ENCODE data around the gene PADI3. TPM values are rescaled to one million over a fixed set of nuclear protein-coding genes. Genes with fewer than 3 reads are reported as not detected.
A peak's percentile ranks its signal among the peaks of the same experiment; 100 is the strongest.

PADI3 gene
- total and polyA plus RNA-seq, 2 of the 4 experiments (the other 2 are of a cell fraction), result not detected

GRCh38 chr1:17237561-17237903, 11.4 kb upstream of the PADI3 start:
- Histone ChIP-seq H2BK20ac (ENCODE audit: low read depth, low read length) (no peak overlapping the region), H3K23ac (ENCODE audit: low read depth, low read length) (no peak overlapping the region), H4K5ac (ENCODE audit: low read depth, low read length) (no peak overlapping the region), H3K27ac (ENCODE audit: insufficient read depth, low read length) (no peak overlapping the region), H3K4ac (ENCODE audit: low read depth, low read length) (no peak overlapping the region), H3K27me3 (ENCODE audit: control insufficient read depth, insufficient read depth, low read length) (peaks cover 23% of the 10 kb centered on the region), H4K91ac (ENCODE audit: insufficient read depth, low read depth, low read length) (no peak overlapping the region), H3K18ac (ENCODE audit: low read depth, low read length) (no peak overlapping the region), H4K20me1 (ENCODE audit: insufficient read depth, low read length) (0 out of 2 replicates have a peak, but pooled peaks cover 6% of the 10 kb centered on the region), H2BK120ac (ENCODE audit: low read depth, low read length) (peak overlapping the region; percentile 57), H2AFZ (replicated peaks; ENCODE audit: low read length, poor library complexity) (peak overlapping the region; percentile 64), H3K9me3 (ENCODE audit: control insufficient read depth, insufficient read depth, low read length) (no peaks in the 10 kb centered on the region), H3K79me1 (ENCODE audit: low read depth in 1 of 2, low read length in 2 of 2) (no peaks in the 10 kb centered on the region), H2BK5ac (ENCODE audit: low read depth, low read length, poor library complexity, severe bottlenecking) (no peak overlapping the region), H3K56ac (ENCODE audit: extremely low read depth, insufficient read depth, low read length) (no peak overlapping the region), H3K4me3 (ENCODE audit: insufficient read depth, low read depth, low read length) (no peak overlapping the region), H3K14ac (replicated peaks; ENCODE audit: low read depth, low read length) (no peak overlapping the region), H3K4me1 (ENCODE audit: control insufficient read depth, insufficient read depth, low read length) (peaks cover 12% of the 10 kb centered on the region), H3K9ac (ENCODE audit: low read depth, low read length) (no peak overlapping the region), H2BK15ac (ENCODE audit: low read depth, low read length) (no peak overlapping the region), H4K8ac (ENCODE audit: low read depth in 2 of 2, low read length in 2 of 2) (no peak overlapping the region), H2AK9ac (replicated peaks; ENCODE audit: low read depth, low read length, poor library complexity) (no peak overlapping the region), H2AK5ac (ENCODE audit: low read depth, low read length) (0 out of 2 replicates have a peak overlapping the region, but pooled peaks have one; percentile 9), H3K4me2 (ENCODE audit: low read depth, low read length) (no peak overlapping the region), H3K9me1 (ENCODE audit: insufficient read depth, low read length) (peaks cover 9% of the 10 kb centered on the region), H3K36me3 (ENCODE audit: control insufficient read depth, insufficient read depth, low read length) (no peaks in the 10 kb centered on the region)
- intact Hi-C loops (cut with micrococcal nuclease), result loop anchor here (1.0 to 5.0 kb wide), 3 partner anchors 112 to 178 kb away; no protein-coding TSS in a partner anchor
- TF ChIP-seq FOS (IDR thresholded peaks at IDR 0.05; ENCODE audit: low read depth, low read length) (no peak), BHLHE40 (IDR thresholded peaks at IDR 0.05; ENCODE audit: low read depth, low read length) (no peak), CTCF (conservative IDR thresholded peaks at IDR 0.05; ENCODE audit: low read depth, low read length) (no peak), USF2 (IDR thresholded peaks at IDR 0.05; ENCODE audit: low read depth, low read length) (no peak)
- ATAC-seq (ENCODE audit: low read depth) (no peak), DNase-seq (no peak)
- WGBS, 2 experiments (ENCODE audit: extremely low coverage in 2 of 2, insufficient read length in 1 of 2), result no CpG with 5 or more reads among the region's 4 CpGs
- in situ Hi-C loops (cut with MboI; ENCODE audit: low sequenced_read_pairs), result loop anchor here (5.0 kb wide), 1 partner anchor 110 kb away; no protein-coding TSS in a partner anchor
- ChIA-PET CTCF (interaction anchor here (0.8 to 2.5 kb wide), 6 partner anchors 10 to 115 kb away, joined by 3 to 19 read pairs (median 6); no protein-coding TSS in a partner anchor), POLR2A (ENCODE audit: unreplicated experiment) (no interaction called here)
- dilution Hi-C loops (cut with HindIII; ENCODE audit: low sequenced_read_pairs, unreplicated experiment), result no loop called here
- BruUV-seq (replicated peaks), result no TSS peak
